Hindlimb muscle (tissue), 1 donor: ENCODE measurements around the gene NRBP1. TPM values are rescaled to one million over a fixed set of nuclear protein-coding genes. Genes with fewer than 3 reads are reported as not detected.
"Not testable (repeated sequence)": the region's sequence is repeated elsewhere in the genome, so short reads cannot be mapped to it uniquely, and the experiment has no call there.

Source experiments
- DNase-seq: peaks from one replicate; pipeline ENCODE4 v3.0.0-alpha.2; 2013
- polyA plus RNA-seq: library from polyadenylated mRNA; unstranded; fragments of 120-200 nt; gene quantifications from one replicate; pipeline ENCODE4 v1.2.1, GENCODE V29; 2013; ENCODE audit not compliant: insufficient read length

Gene NRBP1
- polyA plus RNA-seq, 1 donor, result 115 TPM

DNA sequence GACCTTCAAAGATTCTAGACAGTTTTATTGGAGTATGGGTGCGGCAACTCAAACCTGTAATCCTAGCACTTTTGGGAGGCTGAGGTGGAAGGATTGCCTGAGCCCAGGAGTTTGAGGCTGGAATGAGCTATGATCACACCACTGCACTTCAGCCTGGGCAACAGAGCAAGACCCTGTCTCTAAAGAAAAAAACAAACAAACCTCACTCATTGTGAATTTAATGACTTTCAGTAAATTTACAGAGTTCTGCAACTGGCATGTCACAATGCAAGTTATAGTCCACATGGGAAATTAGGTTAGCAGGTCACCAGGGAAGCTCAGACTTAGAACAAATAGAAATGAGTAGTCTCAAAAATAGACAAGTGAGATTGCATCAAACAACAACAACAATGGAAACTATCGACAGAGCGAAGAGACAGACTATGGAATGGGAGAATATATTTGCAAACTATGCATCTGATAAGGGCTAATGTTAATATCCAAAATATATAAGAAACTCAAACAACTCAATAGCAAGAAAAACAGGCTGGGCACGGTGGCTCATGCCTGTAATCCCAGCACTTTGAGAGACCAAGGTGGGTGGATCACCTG is 6.7 kb upstream of the NRBP1 start:
- no peak for DNase-seq

GRCh38 chr2:27422958-27423357 is 5.5 kb upstream of the NRBP1 start:
- DNase-seq, result no peak

DNA sequence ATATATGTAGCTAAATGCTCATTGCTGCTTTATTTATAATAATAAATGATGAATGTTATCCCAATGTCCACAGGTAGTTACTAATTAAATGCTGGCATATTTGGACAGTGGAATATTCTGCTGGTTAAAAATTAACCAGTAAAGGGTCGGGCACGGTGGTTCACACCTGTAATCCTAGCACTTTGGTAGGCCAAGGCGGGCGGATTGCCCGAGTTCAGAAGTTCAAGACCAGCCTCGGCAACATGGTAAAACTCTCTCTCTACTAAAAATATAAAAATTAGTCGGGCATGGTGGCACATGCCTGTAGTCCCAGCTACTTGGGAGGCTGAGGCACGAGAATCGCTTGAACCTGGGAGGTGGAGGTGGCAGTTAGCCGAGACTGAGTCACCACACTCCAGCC is 3.4 kb upstream of the NRBP1 start:
- DNase-seq, result not testable (repeated sequence)

- no peak for DNase-seq
Measured at GRCh38 chr2:27427863-27428212, 593 bp upstream of the NRBP1 start.

DNA sequence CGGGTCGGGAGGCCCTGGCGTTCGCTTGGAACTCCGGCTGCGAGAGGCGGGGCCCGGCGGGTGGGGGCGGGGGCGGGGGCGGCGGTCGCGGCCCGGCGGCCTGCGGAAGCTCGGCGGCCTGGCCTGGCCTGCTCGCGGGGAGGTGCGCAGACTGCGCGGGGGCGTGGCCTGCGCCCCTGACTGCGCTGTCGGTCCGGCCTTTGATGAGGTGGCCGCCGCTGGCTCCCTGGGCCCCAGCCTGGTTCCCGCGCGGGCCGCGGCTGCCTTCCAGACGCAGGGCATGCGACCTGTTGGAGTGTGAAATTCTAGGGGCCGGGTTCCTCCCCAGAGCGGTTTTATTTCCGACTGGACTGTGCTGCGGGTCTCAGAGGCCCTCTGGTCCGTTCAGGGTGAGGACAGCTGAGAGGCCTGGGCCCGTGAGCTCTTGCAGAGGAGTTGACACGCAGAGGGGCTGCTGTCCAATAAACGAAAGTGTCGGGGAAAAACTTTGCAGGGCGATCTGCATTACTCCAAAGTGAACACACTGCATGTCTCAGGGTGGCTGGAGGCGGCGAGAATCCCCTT is 629 bp downstream of the NRBP1 start:
- peak; percentile 89 for DNase-seq

- DNase-seq, result no peak
Measured at GRCh38 chr2:27431395-27431794, 3.0 kb downstream of the NRBP1 start.

DNA sequence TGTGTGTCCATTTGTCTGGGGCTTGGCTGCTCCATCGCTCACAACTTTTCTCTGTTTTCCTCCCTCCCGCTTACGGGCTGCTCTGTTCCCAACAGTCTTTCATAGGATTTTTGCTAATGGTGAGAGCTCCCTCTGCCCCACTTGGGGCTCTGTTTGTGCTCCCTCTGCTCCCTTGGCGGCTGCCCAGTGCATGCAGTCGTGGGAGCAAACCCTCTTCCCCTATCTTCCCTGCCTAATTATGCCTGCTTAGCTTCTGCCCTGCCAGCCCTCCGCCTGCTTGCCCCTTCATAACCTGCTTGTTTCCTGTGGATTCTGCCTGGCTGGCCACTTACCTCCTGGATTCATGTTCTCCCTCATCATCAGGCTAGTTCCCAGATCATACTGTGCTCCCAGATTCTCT is 7.2 kb downstream of the NRBP1 start:
- DNase-seq, result no peak

DNA sequence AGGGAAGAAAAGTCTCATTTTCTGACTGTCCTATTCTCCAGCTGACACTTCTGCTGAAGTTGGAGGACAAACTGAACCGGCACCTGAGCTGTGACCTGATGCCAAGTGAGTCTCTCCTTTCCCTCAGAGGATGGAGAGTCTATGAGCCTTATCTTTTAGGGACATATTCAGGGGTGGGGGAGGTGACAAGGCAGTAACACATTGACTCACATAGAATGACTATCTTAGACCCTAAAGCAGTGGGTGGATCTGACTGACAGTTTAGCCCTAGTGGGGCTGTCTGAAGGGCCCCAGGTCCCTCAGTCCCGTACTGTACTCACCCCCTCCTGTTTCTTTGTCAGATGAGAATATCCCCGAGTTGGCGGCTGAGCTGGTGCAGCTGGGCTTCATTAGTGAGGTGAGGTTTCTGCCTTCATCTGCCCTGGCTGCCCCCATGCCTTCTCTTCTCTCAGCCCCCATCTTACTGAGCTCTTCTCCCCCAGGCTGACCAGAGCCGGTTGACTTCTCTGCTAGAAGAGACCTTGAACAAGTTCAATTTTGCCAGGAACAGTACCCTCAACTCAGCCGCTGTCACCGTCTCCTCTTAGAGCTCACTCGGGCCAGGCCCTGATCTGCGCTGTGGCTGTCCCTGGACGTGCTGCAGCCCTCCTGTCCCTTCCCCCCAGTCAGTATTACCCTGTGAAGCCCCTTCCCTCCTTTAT is 12.9 kb downstream of the NRBP1 start:
- no peak for DNase-seq

- no peak for DNase-seq
Measured at GRCh38 chr2:27441958-27442919, 13.8 kb downstream of the NRBP1 start, which contains the start of gene KRTCAP3. Gene KRTCAP3, plus strand, starts transcription at chr2:27442381. Its CDS starts 32 bp downstream, at chr2:27442413.

- no peak for DNase-seq
Measured at GRCh38 chr2:27442920-27443282, 14.5 kb downstream of the NRBP1 start.

- DNase-seq, result no peak
Measured at GRCh38 chr2:27445155-27445554, 16.7 kb downstream of the NRBP1 start.

GRCh38 chr2:27445615-27446014 is 17.2 kb downstream of the NRBP1 start:
- no peak for DNase-seq

DNA sequence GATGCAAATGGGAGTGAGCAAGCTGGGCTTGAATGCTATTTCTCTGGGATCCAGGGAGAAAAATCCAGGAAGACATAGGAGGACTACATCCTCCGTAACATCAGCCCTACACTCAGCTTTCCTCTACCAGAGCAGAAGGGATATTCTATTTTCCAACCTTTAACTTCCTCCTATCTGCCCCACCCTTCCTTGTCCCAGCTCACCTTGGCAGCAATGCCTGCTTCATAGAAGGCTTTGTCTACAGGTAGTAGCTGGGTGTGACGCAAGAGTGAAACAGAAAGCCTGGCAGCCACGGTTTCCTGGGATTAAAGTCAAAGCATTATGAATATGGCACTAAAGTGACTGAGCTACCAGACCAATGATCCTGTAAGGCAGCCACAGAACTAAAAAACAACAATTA is 17.6 kb downstream of the NRBP1 start:
- no peak for DNase-seq

- no peak for DNase-seq
Measured at GRCh38 chr2:27448381-27448780, 19.9 kb downstream of the NRBP1 start.

- no peak for DNase-seq
Measured at GRCh38 chr2:27451095-27451494, 22.7 kb downstream of the NRBP1 start.

DNA sequence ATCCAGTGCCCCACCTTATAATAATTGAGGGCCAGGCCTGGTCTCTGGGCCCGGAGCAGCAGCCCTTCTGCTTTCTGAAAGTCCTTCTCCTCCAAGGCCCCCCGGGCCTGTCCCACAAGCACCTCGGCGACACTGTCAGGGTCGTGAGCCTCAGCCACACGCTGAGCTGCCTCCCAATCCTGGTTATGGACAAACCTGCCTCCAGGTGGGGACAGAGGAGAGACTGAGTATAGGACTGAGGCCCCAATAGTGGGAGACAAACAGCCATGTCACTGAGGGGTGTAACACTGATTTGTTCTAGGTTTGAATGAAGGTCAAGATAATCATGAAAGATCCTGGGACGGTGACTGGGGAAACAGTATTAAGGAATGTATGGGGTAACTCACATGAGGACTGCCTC is 25.5 kb downstream of the NRBP1 start:
- no peak for DNase-seq

DNA sequence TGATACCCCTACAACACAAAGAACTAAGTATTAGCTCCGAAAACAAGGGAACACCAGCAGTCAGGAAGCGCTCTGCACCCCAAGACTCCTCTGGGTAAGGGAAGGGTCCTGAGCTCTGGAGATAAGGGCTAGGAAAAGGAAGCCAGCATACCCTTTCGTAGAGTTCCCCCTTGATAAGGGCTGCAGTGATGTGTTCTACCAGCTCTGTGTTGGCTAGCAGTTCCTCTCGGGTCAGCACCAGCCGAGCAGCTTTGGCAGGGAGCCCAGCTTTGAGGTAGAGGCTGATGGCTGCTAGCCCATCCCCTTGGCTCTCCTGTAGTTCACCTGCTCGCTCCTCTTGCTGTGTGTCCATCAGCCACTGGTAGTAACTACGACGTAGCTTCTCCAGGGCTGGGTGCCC is 32.7 kb downstream of the NRBP1 start:
- no peak for DNase-seq

- no peak for DNase-seq
Measured at GRCh38 chr2:27464443-27464842, 36.0 kb downstream of the NRBP1 start.

GRCh38 chr2:27471961-27472360 is 43.5 kb downstream of the NRBP1 start:
- DNase-seq, result no peak

DNA sequence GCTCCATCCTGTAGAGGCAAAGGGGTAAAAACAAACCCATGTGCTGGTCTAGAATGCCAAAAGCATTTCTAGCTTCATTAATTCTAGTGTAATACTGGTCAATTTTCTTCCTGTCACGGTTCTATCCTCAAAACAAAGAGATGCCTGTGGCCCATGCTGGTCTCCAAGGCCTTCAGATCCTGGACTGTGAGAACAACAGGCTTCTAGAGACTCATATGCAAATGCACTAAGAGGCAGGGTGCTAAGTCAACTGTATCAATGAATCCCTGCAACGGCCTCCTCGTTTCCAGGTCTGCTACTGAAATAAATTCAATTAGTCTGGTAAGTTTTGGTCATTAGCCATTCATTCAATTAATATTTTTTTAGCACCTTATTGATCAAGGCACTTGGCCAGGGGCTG is 57.1 kb downstream of the NRBP1 start:
- DNase-seq, result no peak

- peak; percentile 5 for DNase-seq
Measured at GRCh38 chr2:27489118-27489497, 60.7 kb downstream of the NRBP1 start.

DNA sequence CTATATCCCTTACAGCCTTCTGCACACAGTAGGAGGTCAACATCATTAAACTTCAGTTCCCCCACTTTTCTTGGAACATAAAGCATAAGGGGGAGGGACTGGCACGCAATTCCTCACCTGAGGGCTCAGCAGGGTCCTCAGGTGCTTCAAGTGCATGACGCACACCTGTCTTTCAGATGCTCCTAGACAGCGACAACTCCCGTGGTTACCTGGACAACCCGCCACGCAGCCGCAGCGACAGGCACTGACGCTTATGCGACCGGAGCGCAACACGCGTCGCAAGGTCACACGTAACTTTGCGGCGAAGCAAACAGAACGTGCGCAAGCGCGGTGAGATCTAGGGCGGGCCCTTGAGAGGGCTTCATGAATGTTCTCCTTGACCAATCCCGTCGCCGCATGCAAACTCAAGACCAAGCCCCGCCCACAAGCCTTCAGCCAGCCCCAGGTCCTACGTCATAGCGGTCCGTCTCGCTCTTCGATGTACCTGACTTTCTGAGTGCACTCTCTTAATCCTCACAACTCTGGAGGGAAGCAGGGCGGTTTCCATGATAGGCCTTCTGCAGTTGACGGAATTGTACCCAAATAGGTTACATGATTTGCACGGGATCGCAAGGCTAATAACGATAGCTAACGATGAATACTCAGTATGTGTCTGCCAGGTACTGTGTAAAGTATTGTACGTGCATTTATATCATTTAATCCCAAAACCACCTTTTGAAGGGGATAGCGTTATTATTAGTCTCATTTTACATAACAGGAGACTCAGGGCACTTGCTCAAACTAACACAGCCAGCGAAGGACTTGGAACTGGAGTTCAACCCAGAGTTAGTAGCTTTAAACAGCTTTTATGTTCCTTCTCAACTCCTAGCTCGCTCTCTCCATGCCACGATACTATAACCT is 61.3 kb downstream of the NRBP1 start, which contains the start of gene IFT172:
IFT172 (minus strand) TSS at position 246 of the 900 bp plus-strand sequence; CDS start at position 156, 90 bp downstream.
- DNase-seq, result peak; percentile 97
